ENCODE data around the gene ZPR1. TPM values are rescaled to one million over a fixed set of nuclear protein-coding genes. Genes with fewer than 3 reads are reported as not detected.
"Not testable (repeated sequence)": the region's sequence is repeated elsewhere in the genome, so short reads cannot be mapped to it uniquely, and the experiment has no call there.

The ZPR1 gene
- total and polyA plus RNA-seq, 2 donors (not counting 1 experiment from before 2014, with no cell fraction given): 17.9 to 63.1 TPM

DNA sequence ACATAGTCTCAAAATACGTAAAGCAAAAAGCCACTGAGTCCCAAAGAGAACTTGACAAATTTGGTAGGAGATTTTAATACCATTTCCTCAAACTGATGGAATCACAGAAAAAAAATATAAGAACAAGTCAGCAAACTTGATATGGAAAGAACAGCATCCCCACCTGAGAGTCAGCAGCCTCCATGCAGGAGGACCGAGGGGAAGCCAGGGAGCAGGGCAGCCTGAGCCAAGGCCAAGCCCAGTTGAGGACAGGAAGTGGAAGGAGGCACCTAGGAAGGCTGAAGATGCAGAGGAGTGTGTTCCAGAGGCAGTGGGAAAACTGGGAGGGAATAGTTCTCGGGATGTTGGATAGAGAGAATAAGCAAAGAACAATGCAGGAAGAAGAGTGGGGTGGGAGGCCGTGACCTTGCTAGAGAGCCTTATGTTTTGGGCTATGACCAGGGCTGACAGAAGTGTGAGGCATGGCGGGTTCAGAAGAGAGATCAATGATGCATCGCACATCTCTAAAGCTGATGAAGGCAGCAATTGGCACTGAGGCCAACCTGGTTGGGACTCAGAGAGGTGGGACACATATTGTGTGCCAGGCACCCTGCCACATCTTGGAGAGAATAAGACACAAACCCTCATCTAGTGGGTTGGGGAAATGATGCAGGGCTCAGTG lies 19.9 kb upstream of the ZPR1 start:
- CTCF ChIA-PET: no interaction called here
- H2AFZ ChIP-seq (ENCODE audit: insufficient read depth, low read depth, low read length, poor library complexity, severe bottlenecking): no peak overlapping the region
- H3K4me1 ChIP-seq (ENCODE audit: control insufficient read depth in 2 of 2, insufficient read depth in 2 of 2, low read length in 2 of 2): no peaks in the 10 kb centered on the region
- H3K27me3 Mint-ChIP-seq: peaks cover 27% of the 10 kb centered on the region
- no peaks in the 10 kb centered on the region for H3K4me1 Mint-ChIP-seq
- no peak overlapping the region for H3K9ac ChIP-seq (ENCODE audit: low read length)
- H4K20me1 ChIP-seq (ENCODE audit: control insufficient read depth, insufficient read depth, low read length, poor library complexity, severe bottlenecking): no peaks in the 10 kb centered on the region
- H3K9me3 ChIP-seq (ENCODE audit: control extremely low read depth in 1 of 3, control insufficient read depth in 2 of 3, insufficient read depth in 1 of 3, low read length in 2 of 3): no peaks in the 10 kb centered on the region
- intact Hi-C loops (cut with micrococcal nuclease): no loop called here
- no peaks in the 10 kb centered on the region for H3K79me2 ChIP-seq (ENCODE audit: control insufficient read depth, insufficient read depth, low read length)
- no peak overlapping the region for H3K27ac ChIP-seq (ENCODE audit: low read length in 2 of 2)
- no peak for ATAC-seq (ENCODE audit: low read depth)
- peaks cover 0 to 3% (median 0%) of the 10 kb centered on the region in 4 experiments for H3K27me3 ChIP-seq (replicated peaks in 1 of 4; ENCODE audit: control extremely low read depth in 1 of 4, control insufficient read depth in 3 of 4, insufficient read depth in 4 of 4, low read length in 3 of 4)
- TF ChIP-seq EZH2 (IDR thresholded peaks at IDR 0.05; ENCODE audit: borderline replicate concordance, insufficient read depth, low read depth, low read length, poor library complexity, severe bottlenecking) (no peak), CTCF (IDR thresholded peaks at IDR 0.05) (no peak)
- no peak overlapping the region for H3K27ac Mint-ChIP-seq
- no peak overlapping the region for H3K4me2 ChIP-seq (replicated peaks; ENCODE audit: low read depth, low read length, poor library complexity, severe bottlenecking)
- no peaks in the 10 kb centered on the region for H3K36me3 ChIP-seq (replicated peaks in 1 of 2; ENCODE audit: control extremely low read depth in 1 of 2, control insufficient read depth in 1 of 2, extremely low read depth in 1 of 2, insufficient read depth in 2 of 2, low read length in 1 of 2)
- WGBS (ENCODE audit: insufficient coverage): 91% methylated on average over 5 of the region's 6 CpGs
- POLR2A ChIA-PET: no interaction called here
- H3K9me3 Mint-ChIP-seq (ENCODE audit: insufficient read depth): no peaks in the 10 kb centered on the region
- no peak overlapping the region for H3K4me3 ChIP-seq (ENCODE audit: control extremely low read depth in 1 of 5, extremely low read depth in 1 of 5, insufficient read depth in 1 of 5, low read depth in 2 of 5, low read length in 4 of 5)
- no peak for DNase-seq
- H3K4me3 Mint-ChIP-seq: no peak overlapping the region

DNA sequence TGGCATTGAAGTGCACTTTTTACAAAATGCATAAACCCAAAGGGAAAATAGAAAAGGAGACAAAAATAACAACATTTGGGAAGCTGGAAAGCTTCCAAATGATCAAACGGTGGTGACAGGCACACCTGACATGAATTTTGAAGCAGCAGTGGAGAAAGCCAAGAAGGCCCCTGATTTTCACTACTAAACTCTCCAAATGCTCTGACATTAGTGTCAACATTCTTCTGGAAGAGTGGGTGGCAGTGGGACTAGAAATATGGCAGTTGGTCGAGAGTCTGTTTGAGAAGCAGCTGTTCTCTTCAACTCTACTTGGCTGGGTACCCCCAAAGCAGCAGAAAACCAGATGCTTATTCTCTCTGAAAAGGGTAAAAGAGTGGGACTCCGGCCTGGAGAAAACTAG lies 16.2 kb upstream of the ZPR1 start:
- DNase-seq (no peak), ATAC-seq (ENCODE audit: low read depth) (no peak)
- Histone ChIP-seq H3K27me3 (replicated peaks in 1 of 4; ENCODE audit: control extremely low read depth in 1 of 4, control insufficient read depth in 3 of 4, insufficient read depth in 4 of 4, low read length in 3 of 4) (peaks cover 0 to 8% (median 0%) of the 10 kb centered on the region in 4 experiments), H3K27ac (ENCODE audit: low read length in 2 of 2) (no peak overlapping the region), H3K4me3 (ENCODE audit: control extremely low read depth in 1 of 5, extremely low read depth in 1 of 5, insufficient read depth in 1 of 5, low read depth in 2 of 5, low read length in 4 of 5) (no peak overlapping the region), H3K9me3 (ENCODE audit: control extremely low read depth in 1 of 3, control insufficient read depth in 2 of 3, insufficient read depth in 1 of 3, low read length in 2 of 3) (no peaks in the 10 kb centered on the region), H2AFZ (ENCODE audit: insufficient read depth, low read depth, low read length, poor library complexity, severe bottlenecking) (no peak overlapping the region), H3K4me1 (ENCODE audit: control insufficient read depth in 2 of 2, insufficient read depth in 2 of 2, low read length in 2 of 2) (no peaks in the 10 kb centered on the region), H3K36me3 (replicated peaks in 1 of 2; ENCODE audit: control extremely low read depth in 1 of 2, control insufficient read depth in 1 of 2, extremely low read depth in 1 of 2, insufficient read depth in 2 of 2, low read length in 1 of 2) (no peaks in the 10 kb centered on the region), H4K20me1 (ENCODE audit: control insufficient read depth, insufficient read depth, low read length, poor library complexity, severe bottlenecking) (no peaks in the 10 kb centered on the region), H3K9ac (ENCODE audit: low read length) (no peak overlapping the region), H3K79me2 (ENCODE audit: control insufficient read depth, insufficient read depth, low read length) (no peaks in the 10 kb centered on the region), H3K4me2 (replicated peaks; ENCODE audit: low read depth, low read length, poor library complexity, severe bottlenecking) (no peak overlapping the region)
- Mint-ChIP-seq H3K4me3 (no peak overlapping the region), H3K27ac (no peak overlapping the region), H3K9me3 (ENCODE audit: insufficient read depth) (no peaks in the 10 kb centered on the region), H3K27me3 (peaks cover 42% of the 10 kb centered on the region), H3K4me1 (no peaks in the 10 kb centered on the region)
- no peak for TF ChIP-seq EZH2 (IDR thresholded peaks at IDR 0.05; ENCODE audit: borderline replicate concordance, insufficient read depth, low read depth, low read length, poor library complexity, severe bottlenecking)
- no peak for TF ChIP-seq CTCF (IDR thresholded peaks at IDR 0.05)
- intact Hi-C loops (cut with micrococcal nuclease): no loop called here
- ChIA-PET POLR2A (no interaction called here), CTCF (no interaction called here)
- WGBS (ENCODE audit: insufficient coverage): 81% methylated on average over 2 of the region's 3 CpGs

- H3K9me3 Mint-ChIP-seq (ENCODE audit: insufficient read depth); H3K4me2 ChIP-seq (replicated peaks; ENCODE audit: low read depth, low read length, poor library complexity, severe bottlenecking); H3K4me1 ChIP-seq (ENCODE audit: control insufficient read depth in 2 of 2, insufficient read depth in 2 of 2, low read length in 2 of 2); H2AFZ ChIP-seq (ENCODE audit: insufficient read depth, low read depth, low read length, poor library complexity, severe bottlenecking); H3K36me3 ChIP-seq (replicated peaks in 1 of 2; ENCODE audit: control extremely low read depth in 1 of 2, control insufficient read depth in 1 of 2, extremely low read depth in 1 of 2, insufficient read depth in 2 of 2, low read length in 1 of 2); CTCF ChIA-PET; H3K4me3 ChIP-seq (ENCODE audit: control extremely low read depth in 1 of 5, extremely low read depth in 1 of 5, insufficient read depth in 1 of 5, low read depth in 2 of 5, low read length in 4 of 5); H3K79me2 ChIP-seq (ENCODE audit: control insufficient read depth, insufficient read depth, low read length); H3K27me3 ChIP-seq (replicated peaks in 1 of 4; ENCODE audit: control extremely low read depth in 1 of 4, control insufficient read depth in 3 of 4, insufficient read depth in 4 of 4, low read length in 3 of 4); H3K27ac ChIP-seq (ENCODE audit: low read length in 2 of 2); H3K4me1 Mint-ChIP-seq; H3K9me3 ChIP-seq (ENCODE audit: control extremely low read depth in 1 of 3, control insufficient read depth in 2 of 3, insufficient read depth in 1 of 3, low read length in 2 of 3); H3K4me3 Mint-ChIP-seq; ATAC-seq (ENCODE audit: low read depth); intact Hi-C loops (cut with micrococcal nuclease); H3K27ac Mint-ChIP-seq; H3K9ac ChIP-seq (ENCODE audit: low read length); POLR2A ChIA-PET; DNase-seq; H4K20me1 ChIP-seq (ENCODE audit: control insufficient read depth, insufficient read depth, low read length, poor library complexity, severe bottlenecking): not testable (repeated sequence)
- peaks cover 38% of the 10 kb centered on the region for H3K27me3 Mint-ChIP-seq
Measured at GRCh38 chr11:116801662-116802061, 13.8 kb upstream of the ZPR1 start.
